ENCODE data around the gene GALR1. TPM values are rescaled to one million over a fixed set of nuclear protein-coding genes. Genes with fewer than 3 reads are reported as not detected.
A peak's percentile ranks its signal among the peaks of the same experiment; 100 is the strongest.

The GALR1 gene
- polyA plus RNA-seq, 1 of the 3 experiments (the other 2 are of a cell fraction) = not detected

- no peak overlapping the region for H3K9ac ChIP-seq
- ChIA-PET POLR2A (no interaction called here), CTCF (no interaction called here)
- H3K27me3 ChIP-seq (ENCODE audit: insufficient read depth) = no peaks in the 10 kb centered on the region
- H3K79me2 ChIP-seq (ENCODE audit: insufficient read depth) = no peaks in the 10 kb centered on the region
- no peaks in the 10 kb centered on the region for H4K20me1 ChIP-seq (ENCODE audit: insufficient read depth)
- no peaks in the 10 kb centered on the region for H3K9me2 ChIP-seq
- no peak overlapping the region for H2AFZ ChIP-seq (ENCODE audit: low read depth)
- H3K4me3 ChIP-seq (ENCODE audit: low read depth in 2 of 2, low read length in 1 of 2) = no peak overlapping the region
- no peak overlapping the region for H3K4me2 ChIP-seq
- peak; percentile 24 for DNase-seq
- H3F3A ChIP-seq (replicated peaks; ENCODE audit: insufficient read depth) = no peaks in the 10 kb centered on the region
- WGBS (ENCODE audit: low lambda C conversion rate) = 15% methylated on average over 13 of the region's 67 CpGs
- TF ChIP-seq FOSL2 (IDR thresholded peaks at IDR 0.05; ENCODE audit: borderline replicate concordance, low read depth) = no peak
- TF ChIP-seq ELF1 (IDR thresholded peaks at IDR 0.05) = no peak
- TF ChIP-seq JUND (IDR thresholded peaks at IDR 0.05) = no peak
- TF ChIP-seq, protein P1, sequence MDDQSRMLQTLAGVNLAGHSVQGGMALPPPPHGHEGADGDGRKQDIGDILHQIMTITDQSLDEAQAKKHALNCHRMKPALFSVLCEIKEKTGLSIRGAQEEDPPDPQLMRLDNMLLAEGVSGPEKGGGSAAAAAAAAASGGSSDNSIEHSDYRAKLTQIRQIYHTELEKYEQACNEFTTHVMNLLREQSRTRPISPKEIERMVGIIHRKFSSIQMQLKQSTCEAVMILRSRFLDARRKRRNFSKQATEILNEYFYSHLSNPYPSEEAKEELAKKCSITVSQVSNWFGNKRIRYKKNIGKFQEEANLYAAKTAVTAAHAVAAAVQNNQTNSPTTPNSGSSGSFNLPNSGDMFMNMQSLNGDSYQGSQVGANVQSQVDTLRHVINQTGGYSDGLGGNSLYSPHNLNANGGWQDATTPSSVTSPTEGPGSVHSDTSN (IDR thresholded peaks at IDR 0.05) = no peak
- no peak for TF ChIP-seq MEF2A (IDR thresholded peaks at IDR 0.05; ENCODE audit: borderline replicate concordance, low read depth)
- no peak for TF ChIP-seq REST (IDR thresholded peaks at IDR 0.05; ENCODE audit: low read depth, low read length)
- TF ChIP-seq POLR2AphosphoS5 (IDR thresholded peaks at IDR 0.05; ENCODE audit: low read depth, low read length) = no peak
- no peak for TF ChIP-seq RAD21 (IDR thresholded peaks at IDR 0.05; ENCODE audit: low read length)
- no peak for TF ChIP-seq MXI1 (IDR thresholded peaks at IDR 0.05; ENCODE audit: low read depth, low read length)
- TF ChIP-seq RCOR1 (IDR thresholded peaks at IDR 0.05; ENCODE audit: low read length) = no peak
- no peak for TF ChIP-seq TCF12 (IDR thresholded peaks at IDR 0.05)
- TF ChIP-seq NRF1 (IDR thresholded peaks at IDR 0.05; ENCODE audit: low read depth, low read length) = no peak
- no peak for TF ChIP-seq FOXM1 (IDR thresholded peaks at IDR 0.05; ENCODE audit: low read depth)
- TF ChIP-seq TAF1 (IDR thresholded peaks at IDR 0.05; ENCODE audit: borderline replicate concordance, low read depth, low read length) = no peak
- TF ChIP-seq RFX5 (IDR thresholded peaks at IDR 0.05; ENCODE audit: low read length) = no peak
- no peak for TF ChIP-seq SMC3 (IDR thresholded peaks at IDR 0.05; ENCODE audit: low read depth, low read length)
- TF ChIP-seq GABPA (IDR thresholded peaks at IDR 0.05; ENCODE audit: low read depth) = no peak
- no peak for TF ChIP-seq FOXJ3 (CRISPR knock-in tag; IDR thresholded peaks at IDR 0.05)
- no peaks in the 10 kb centered on the region for H3K9me3 ChIP-seq
- H3K4me1 ChIP-seq (ENCODE audit: control insufficient read depth in 1 of 2, insufficient read depth in 2 of 2, low read depth in 1 of 2, low read length in 1 of 2) = no peaks in the 10 kb centered on the region
- H3K36me3 ChIP-seq (replicated peaks in 1 of 2; ENCODE audit: control insufficient read depth in 1 of 2, insufficient read depth in 2 of 2, low read length in 1 of 2) = no peaks in the 10 kb centered on the region
- no peak overlapping the region for H3K27ac ChIP-seq (ENCODE audit: low read depth in 2 of 2, low read length in 1 of 2)
Observed at GRCh38 chr18:77250926-77251729, 1.5 kb downstream of the GALR1 start.
